HG03378 (cell line): Measurements from ENCODE around the gene DDX18.

ENCODE experiments used
- ATAC-seq: cut with Tn5 transposase; IDR thresholded peaks from one replicate; pipeline ENCODE4 v1.9.1; 2021; ENCODE audit warnings: mild to moderate bottlenecking, moderate library complexity; ENCODE audit not compliant: unreplicated experiment

DDX18 gene

DNA sequence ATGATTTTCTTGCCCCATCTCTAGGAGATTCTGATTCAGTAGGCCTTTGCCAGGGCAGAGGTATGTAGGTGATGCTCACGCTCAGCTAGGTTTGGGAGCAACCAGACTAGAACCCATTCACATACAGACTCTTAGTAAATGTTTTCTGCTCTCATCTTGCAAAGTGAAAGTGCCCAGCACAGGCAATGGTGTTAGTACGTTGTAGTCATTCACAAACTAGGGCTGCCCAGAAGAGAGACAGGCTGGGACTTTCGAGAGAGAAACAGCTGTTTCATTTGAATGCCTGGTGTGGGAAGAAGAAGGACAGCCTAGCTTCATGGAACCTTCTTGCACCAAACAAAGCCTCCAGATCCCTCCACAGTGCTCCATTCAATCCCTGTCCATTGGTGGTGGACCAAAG, 19.4 kb downstream of the DDX18 start:
- no peak for ATAC-seq

DNA sequence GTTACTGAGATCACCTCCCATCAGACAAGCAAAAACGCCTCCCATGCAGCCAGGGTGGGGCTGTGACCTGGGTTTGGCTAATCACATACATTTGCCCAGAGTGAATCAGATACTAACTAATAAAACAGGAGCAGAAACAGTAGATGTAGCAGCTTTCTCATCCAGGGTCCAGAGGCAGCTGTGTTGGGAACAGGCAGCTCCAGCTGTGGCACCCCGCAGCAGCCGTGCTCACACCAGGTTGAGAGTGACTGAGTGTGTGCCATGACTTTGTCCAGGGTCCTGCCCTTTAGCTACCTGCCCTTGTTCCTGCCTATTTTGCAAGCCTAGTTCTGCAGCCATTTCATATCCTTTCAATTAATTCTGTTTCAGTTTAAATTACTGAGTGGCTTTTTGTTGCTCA, 20.5 kb downstream of the DDX18 start:
- no peak for ATAC-seq

DNA sequence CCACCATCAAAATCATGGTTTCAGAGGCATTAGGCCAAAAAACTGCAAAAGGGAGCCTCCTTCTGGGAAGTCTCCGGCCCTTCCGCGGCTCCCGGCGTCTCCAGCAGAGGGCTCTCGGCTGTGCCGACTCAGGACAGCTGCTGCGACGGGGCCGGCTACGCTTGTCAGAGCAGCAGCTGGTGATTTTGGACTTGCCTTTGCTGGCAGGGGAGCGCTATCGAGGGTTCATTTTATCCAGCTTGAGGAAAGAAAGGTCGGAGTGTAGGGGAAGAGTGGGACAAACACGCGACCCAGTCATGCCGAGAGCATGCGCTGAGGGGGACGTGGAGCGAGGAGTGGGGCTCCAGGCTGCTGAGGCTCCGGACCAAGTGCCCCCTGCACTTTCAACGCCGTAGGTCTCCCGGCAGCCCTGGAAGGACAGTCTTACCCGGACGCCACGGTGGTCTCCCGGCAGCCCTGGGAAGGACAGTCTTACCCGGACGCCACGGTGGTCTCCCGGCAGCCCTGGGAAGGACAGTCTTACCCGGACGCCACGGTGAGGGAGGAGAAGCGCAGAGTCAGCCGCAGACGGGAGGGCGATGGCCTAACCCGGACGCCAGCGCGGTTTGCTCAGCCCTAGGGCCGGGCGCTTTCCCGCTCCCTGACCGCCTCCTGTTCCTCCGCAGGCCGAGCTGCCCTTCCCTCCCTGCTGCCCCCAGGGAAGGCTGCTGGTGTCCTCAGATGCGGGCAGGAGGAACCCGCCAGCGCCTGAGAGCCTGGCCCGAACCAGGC, 21.7 kb downstream of the DDX18 start:
- peak; percentile 62 for ATAC-seq

DNA sequence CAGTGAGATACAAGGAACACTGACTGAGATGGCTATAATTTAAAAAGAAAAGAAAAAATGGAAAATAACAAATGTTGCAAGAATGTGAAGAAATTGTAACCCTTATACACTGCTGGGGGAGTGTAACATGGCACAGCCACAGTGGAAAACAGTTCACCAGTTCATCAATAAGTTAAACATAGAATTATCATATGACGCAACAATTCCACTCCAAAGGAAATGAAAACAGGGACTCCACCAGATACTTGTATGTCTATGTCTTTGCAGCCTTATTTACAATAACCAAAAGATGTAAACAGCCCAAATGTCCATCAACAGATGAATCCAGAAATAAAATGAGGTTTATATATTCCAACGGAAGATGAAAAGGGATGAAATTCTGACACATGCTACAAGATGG, 30.8 kb downstream of the DDX18 start:
- ATAC-seq, result no peak

DNA sequence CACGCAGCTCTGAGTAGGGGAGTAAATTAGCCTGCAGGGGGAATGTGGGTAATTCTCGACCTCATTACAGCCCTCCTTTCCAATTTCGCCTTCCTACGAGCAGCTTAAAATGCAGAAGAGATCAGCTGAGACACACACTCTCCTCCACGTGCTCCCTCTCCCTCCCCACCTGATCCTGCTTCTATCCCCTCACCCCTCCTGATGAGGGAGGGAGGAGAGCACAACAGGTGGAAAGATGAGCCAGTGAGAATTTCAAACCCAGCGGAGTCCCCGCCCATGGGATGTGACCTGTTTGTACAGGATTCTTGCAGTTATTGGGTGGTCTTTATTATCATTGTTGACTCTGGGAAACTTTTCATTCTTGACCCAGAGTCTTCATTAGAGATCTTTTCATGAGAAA, 35.5 kb downstream of the DDX18 start:
- no peak for ATAC-seq

DNA sequence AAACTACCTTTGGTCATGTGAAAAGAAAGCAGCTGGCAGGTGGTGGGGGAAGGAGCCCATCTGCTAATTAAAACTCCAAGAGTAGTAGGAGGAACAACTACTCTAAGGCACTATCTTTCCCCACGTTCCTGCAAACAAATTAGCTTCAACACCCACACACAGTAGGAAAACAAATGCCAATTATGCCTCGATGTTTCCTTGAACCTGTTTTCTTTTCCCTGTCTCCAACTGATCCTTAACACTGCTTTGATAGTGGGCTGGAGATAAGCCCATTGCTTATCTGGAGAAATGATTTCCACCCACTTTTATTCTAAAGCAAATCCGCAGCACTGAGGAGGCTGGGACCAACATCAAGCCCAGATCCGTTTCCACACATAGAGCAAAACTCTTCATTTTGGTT, 36.0 kb downstream of the DDX18 start:
- ATAC-seq, result no peak

DNA sequence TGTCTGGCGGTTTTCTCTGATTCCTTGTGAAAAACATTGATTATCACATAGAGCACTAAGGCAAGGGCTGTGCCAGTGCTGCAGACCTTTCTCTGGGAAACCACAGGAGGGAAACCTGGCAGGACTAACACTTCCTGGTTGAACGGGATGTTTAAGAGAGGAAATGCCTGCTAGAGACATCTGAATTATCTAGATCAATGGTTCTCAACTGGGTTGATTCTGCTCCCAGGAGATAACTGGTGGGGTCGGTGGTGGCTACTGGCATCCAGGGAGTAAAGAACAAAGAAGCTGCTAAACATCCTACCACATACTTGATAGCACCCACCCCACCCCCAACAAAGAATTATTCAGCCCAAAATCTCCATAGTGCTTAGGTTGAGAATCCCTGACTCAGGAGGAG, 37.5 kb downstream of the DDX18 start:
- ATAC-seq, result no peak

DNA sequence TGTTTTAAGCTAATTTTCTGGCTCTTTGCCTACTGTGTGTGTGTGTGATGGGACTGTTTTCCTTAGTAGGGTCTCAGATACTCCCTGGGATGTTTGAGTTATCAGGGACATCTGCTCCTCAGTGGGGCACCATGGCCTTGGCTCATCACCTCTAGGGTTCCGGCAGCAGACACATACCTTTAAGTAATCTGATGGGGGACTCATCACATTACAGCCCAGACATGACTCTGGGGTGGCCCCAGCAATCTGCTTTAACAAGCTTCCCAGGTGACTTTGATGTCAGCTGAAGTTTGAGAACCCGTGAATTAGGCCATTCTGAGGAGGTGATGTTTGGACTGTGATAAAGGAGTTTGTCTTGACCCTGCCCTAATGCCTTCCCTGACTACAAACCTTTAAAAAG, 38.8 kb downstream of the DDX18 start:
- ATAC-seq, result no peak

DNA sequence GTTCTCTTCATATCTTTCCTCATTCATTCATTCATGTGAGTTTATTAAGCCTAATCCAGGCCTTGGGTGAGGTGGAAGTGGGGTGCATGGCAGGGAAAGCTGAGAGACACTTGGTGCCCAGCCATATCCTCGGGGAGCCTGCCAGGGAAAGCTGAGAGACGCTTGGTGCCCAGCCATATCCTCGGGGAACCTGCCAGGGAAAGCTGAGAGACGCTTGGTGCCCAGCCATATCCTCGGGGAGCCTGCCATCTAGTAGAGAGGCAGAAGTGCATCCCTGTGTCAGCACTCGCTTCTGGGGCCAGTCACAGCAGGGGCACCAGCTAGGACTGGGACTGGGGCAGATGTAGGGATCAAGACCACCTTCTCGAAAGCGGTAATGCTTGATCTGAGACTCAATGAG, 39.4 kb downstream of the DDX18 start:
- no peak for ATAC-seq

DNA sequence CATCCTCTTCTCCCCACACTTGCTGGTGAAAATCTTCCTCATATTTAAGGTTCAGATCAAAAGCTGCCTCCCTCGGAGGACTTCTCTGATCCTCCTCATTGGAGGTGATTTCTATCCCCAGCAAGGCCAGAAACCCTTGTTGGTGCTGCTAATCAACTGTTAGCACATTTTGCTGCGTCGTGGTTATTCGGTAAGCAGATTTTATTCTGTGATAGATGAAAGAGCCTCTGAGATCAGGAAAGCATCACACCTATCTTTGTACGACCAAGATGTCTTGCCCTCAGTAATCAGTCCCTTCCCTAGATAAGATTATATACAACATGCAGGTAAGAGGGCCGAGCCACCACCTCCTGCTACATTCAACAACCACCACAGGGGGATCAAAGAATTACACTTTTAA, 40.1 kb downstream of the DDX18 start:
- no peak for ATAC-seq

DNA sequence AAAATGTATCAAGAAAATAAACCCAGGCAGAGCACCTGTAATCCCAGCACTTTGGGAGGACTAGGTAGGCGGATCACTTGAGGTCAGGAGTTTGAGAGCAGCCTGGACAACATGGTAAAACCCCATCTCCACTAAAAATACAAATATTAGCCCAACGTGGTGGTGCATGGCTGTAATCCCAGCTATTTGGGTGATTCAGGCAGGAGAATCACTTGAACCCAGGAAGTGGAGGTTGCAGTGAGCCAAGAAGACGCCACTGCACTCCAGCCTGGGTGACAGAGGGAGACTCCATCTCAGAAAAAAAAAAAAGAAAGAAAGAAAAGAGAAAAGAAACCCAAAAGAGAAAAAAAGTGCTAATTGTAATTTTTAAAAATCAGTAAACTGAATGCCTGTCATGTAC, 41.4 kb downstream of the DDX18 start:
- ATAC-seq, result no peak

DNA sequence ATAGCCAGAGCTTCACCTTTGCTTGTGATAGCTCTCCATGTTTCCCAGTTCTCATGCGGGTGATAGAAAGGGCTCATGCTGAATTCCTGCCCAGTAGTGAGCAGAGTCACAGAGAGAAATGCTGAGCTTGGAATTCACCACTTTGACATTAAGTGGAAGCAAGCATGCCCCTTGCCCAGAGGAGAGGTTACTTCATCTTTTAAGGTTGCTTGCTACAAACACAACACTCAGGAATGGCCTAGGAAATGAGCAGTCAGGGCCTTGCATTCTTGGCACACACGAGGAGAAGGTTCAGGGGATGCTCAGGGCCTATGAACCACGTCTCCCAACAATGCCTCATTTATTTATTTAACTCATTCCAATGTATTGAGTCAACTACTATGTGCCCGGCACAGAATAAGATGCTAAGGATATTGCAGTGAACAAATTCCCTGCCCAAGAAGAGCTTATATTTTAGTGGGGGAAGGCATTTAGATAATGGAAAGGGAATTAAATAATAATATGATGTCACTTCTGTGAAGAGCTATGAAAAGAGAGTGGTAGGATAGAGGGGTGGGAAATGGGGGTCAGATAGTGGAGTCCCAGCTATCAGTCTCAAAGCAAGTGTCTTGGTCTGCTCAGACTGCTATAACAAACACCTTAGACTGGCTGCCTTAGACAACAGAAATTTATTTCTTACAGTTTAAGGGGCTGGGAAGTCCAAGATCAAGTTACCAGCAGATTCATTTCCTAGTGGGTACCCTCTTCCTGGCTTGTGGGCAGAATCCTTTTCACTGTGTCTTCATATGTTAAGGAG, 42.1 kb downstream of the DDX18 start:
- no peak for ATAC-seq

DNA sequence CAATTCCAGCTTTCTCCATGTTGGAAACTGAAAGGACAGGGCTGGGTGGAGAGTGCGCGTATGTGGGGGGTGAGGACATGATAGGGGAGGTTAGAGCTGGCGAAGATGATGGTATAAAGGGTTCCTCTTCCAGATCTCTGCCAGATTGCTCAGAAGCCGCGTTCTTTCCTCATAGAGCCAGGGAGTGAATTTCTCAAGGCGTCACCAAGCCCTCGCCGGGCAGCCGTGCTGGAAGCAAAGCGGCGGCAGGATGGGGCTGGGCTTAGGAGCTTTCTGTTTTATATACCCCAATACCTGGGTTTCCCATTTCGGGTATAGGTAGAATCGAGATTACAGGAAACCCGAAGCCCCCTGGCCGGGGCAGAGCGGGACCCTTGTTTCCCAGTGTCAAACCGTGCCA, 43.8 kb downstream of the DDX18 start:
- ATAC-seq, result no peak

DNA sequence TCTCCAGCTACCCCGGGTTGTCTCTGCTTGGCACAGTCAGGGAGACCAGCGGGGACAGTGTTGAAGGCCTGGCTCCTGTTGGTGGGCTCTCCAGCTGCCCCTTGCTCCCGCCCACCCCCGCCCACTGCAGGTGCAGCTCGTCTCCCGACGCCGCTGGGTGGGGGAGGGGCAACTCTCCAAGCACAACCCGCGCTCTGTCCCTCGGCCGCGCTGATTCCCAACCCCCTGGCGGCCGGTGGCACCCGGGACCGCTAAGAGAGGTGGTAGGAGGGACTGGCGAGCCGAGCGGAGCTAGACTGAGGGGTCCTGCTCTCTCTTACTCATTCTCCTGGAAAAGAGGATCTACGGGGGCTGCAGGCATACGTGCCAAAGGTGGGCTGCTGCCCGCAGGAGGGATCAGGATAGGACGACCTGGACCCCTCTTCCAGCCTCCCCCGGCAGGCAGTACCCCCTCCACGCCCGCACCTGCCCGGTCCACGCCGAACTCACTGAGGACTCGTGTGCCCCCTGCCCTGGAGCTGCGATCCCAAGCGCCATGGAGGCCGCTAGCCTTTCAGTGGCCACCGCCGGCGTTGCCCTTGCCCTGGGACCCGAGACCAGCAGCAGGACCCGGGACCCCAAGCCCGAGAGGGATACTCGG, 44.5 kb downstream of the DDX18 start:
- no peak for ATAC-seq

DNA sequence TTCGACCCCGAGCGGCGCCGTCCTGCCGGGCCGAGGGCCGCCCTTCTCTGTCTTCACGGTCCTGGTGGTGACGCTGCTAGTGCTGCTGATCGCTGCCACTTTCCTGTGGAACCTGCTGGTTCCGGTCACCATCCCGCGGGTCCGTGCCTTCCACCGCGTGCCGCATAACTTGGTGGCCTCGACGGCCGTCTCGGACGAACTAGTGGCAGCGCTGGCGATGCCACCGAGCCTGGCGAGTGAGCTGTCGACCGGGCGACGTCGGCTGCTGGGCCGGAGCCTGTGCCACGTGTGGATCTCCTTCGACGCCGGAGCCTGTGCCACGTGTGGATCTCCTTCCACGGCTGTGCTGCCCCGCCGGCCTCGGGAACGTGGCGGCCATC, 45.0 kb downstream of the DDX18 start:
- ATAC-seq, result no peak

DNA sequence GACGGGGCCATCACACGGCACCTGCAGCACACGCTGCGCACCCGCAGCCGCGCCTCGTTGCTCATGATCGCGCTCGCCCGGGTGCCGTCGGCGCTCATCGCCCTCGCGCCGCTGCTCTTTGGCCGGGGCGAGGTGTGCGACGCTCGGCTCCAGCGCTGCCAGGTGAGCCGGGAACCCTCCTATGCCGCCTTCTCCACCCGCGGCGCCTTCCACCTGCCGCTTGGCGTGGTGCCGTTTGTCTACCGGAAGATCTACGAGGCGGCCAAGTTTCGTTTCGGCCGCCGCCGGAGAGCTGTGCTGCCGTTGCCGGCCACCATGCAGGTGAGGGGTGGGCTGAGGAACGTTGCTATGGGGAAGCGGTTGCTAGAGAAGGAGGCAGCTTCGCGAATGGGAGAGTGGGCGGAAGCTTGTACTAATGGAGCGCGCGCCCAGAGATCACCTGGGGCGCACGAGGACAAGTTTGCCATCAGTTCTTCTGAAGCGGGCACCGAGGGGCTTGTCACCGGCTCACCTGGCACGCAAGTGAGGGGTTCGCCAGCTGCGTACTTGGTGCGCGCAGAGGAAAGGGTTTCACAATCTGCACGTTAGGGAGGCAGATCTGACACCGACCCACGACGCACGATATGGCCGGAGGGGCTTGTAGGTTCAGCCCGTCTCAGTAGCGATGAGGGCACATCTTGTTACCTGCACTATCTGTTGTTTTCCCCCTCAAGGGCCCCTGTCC, 45.6 kb downstream of the DDX18 start:
- no peak for ATAC-seq

DNA sequence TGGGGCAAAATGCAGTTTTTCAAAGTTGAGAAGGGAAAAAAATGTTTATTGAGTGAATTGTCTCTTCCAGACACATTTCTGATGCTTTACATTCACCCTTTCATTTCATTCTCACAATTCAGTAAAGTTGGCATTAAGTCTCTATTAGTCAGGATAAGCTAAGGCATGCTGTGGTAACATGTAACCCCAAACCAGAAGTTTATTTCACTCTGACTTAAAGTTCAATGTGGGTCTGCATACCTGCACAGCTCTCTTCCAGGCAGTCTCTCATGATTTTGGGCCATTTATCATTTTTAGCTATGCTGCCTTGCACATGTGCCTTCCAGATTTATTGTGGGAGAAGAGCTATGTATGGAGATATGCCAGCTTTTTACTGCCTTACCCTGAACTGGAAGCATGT, 48.0 kb downstream of the DDX18 start:
- no peak for ATAC-seq

DNA sequence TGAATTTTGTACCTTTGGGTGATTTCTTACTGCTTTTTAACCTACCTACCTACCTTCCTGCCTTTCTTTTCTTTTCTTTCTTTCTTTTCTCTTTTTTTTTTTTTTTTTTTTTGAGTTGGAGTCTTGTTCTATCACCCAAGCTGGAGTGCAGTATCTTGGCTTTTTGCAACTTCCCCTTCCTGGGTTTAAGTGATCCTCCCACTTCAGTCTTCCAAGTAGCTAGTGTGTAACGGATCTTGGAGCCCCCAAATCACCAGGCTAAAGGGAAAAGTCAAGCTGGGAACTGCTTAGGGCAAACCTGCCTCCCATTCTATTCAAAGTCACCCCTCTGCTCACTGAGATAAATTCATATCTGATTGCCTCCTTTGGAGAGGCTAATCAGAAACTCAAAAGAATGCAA, 61.3 kb downstream of the DDX18 start:
- ATAC-seq, result no peak

DNA sequence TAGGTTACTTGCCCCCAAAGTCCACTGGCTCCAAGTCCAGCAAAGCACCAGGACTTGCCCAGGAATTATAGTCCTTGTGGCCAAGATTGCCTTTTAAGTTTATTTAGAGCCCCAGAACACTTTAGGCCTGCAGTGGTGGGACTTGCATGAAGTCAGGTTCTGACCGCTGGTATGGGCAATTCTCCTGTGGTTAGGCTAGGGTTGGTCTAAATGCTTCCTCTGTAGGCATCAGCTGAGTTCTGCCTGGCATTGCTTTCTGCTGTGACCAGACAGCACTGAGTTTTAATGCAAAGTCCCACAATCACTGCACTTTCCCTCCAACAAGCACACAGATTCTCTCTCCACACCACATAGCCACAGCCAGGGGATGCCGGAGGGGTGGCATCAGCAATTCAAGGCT, 64.5 kb downstream of the DDX18 start:
- ATAC-seq, result no peak
